GM23248 (cell line): ENCODE measurements around the gene MPV17. TPM values are rescaled to one million over a fixed set of nuclear protein-coding genes. Genes with fewer than 3 reads are reported as not detected.

Source experiments
- DNase-seq: peaks from one replicate; pipeline ENCODE4 v3.0.0-alpha.2; 2015
- H2AFZ ChIP-seq: fragments of 200-600 bp; sonication (generic); 2 replicates; pipeline ENCODE4 v1.6.1; 2016; ENCODE audit warnings: antibody characterized with exemption
- H3F3A ChIP-seq: fragments of 200-600 bp; sonication (generic); 2 replicates; pipeline ENCODE4 v1.6.1; 2016; ENCODE audit warnings: mild to moderate bottlenecking, antibody characterized with exemption, mixed run types; ENCODE audit not compliant: insufficient read depth
- H3K27ac ChIP-seq: fragments of 200-600 bp; sonication (generic); 2 replicates; pipeline ENCODE4 v1.5.1; 2016; ENCODE audit warnings: mild to moderate bottlenecking
- H3K27me3 ChIP-seq: fragments of 200-600 bp; sonication (generic); replicated peaks from 2 replicates; pipeline ENCODE4 v1.6.1; 2016; ENCODE audit warnings: mild to moderate bottlenecking; ENCODE audit not compliant: insufficient read depth
- H3K36me3 ChIP-seq: fragments of 200-600 bp; sonication (generic); 2 replicates; pipeline ENCODE4 v1.6.1; 2016; ENCODE audit warnings: low read depth, mild to moderate bottlenecking
- H3K4me1 ChIP-seq: fragments of 200-600 bp; sonication (generic); 2 replicates; pipeline ENCODE4 v1.6.1; 2016; ENCODE audit warnings: mild to moderate bottlenecking; ENCODE audit not compliant: insufficient read depth
- H3K4me2 ChIP-seq: fragments of 200-600 bp; sonication (generic); one replicate; pipeline ENCODE4 v1.6.1; 2016; ENCODE audit warnings: mild to moderate bottlenecking; ENCODE audit not compliant: unreplicated experiment
- H3K4me3 ChIP-seq: fragments of 200-600 bp; sonication (generic); 2 replicates; pipeline ENCODE4 v1.5.1; 2016; ENCODE audit warnings: mild to moderate bottlenecking
- H3K79me2 ChIP-seq: fragments of 200-600 bp; sonication (generic); 2 replicates; pipeline ENCODE4 v1.6.1; 2016; ENCODE audit warnings: mild to moderate bottlenecking; ENCODE audit not compliant: insufficient read depth
- H3K9ac ChIP-seq: fragments of 200-600 bp; sonication (generic); 2 replicates; pipeline ENCODE4 v1.6.1; 2016; ENCODE audit warnings: mild to moderate bottlenecking
- H3K9me2 ChIP-seq: fragments of 200-600 bp; sonication (generic); 2 replicates; pipeline ENCODE4 v1.6.1; 2016; ENCODE audit warnings: mixed run types, mild to moderate bottlenecking, moderate library complexity; ENCODE audit not compliant: insufficient read depth
- H3K9me3 ChIP-seq: fragments of 200-600 bp; sonication (generic); one replicate; pipeline ENCODE4 v1.6.1; 2017; ENCODE audit warnings: low read depth
- H4K20me1 ChIP-seq: fragments of 200-600 bp; sonication (generic); 2 replicates; pipeline ENCODE4 v1.6.0; 2016; ENCODE audit not compliant: insufficient read depth
- EZH2 ChIP-seq: fragments of 200-600 bp; sonication (generic); IDR thresholded peaks from 2 replicates; pipeline ENCODE4 v1.6.1; 2018; ENCODE audit warnings: antibody characterized with exemption, mild to moderate bottlenecking; ENCODE audit not compliant: insufficient read depth, poor library complexity, severe bottlenecking
- EZH2phosphoT487 ChIP-seq: fragments of 200-600 bp; sonication (generic); IDR thresholded peaks from 2 replicates; pipeline ENCODE4 v1.6.1; 2018; ENCODE audit warnings: antibody characterized with exemption, moderate library complexity, mild to moderate bottlenecking, low read depth; ENCODE audit not compliant: insufficient read depth
- WGBS, 2 experiments: methylation state at CpG; one replicate each; pipeline ENCODE4 v1.1.6; 2015 to 2017; ENCODE audit warnings: low lambda C conversion rate in 2 of 2, low coverage in 1 of 2; ENCODE audit errors: missing lambda C conversion rate in 2 of 2; 5-methylcytosine and 5-hydroxymethylcytosine counted together
- in situ Hi-C: fragments of 300-500 bp; cut with MboI; formaldehyde crosslinking; loops from 2 replicates; pipeline ENCODE4 v1.15.0; 2020
- polyA plus RNA-seq: library from polyadenylated mRNA; unstranded; fragments of >200 nt; fragmentation: Nextera tagmentation; extraction: Ambion mirVana; gene quantifications from 2 replicates; pipeline ENCODE4 v1.2.1, GENCODE V29; 2016
- total RNA-seq: library from RNA; depleted of rRNA; stranded (reverse); fragments of >200 nt; shearing (Covaris generic); gene quantifications from 2 replicates; pipeline ENCODE4 v1.2.3, GENCODE V29; 2014

The MPV17 gene
- total and polyA plus RNA-seq, 2 experiments from 2014 or later: 91.0 to 128 TPM

DNA sequence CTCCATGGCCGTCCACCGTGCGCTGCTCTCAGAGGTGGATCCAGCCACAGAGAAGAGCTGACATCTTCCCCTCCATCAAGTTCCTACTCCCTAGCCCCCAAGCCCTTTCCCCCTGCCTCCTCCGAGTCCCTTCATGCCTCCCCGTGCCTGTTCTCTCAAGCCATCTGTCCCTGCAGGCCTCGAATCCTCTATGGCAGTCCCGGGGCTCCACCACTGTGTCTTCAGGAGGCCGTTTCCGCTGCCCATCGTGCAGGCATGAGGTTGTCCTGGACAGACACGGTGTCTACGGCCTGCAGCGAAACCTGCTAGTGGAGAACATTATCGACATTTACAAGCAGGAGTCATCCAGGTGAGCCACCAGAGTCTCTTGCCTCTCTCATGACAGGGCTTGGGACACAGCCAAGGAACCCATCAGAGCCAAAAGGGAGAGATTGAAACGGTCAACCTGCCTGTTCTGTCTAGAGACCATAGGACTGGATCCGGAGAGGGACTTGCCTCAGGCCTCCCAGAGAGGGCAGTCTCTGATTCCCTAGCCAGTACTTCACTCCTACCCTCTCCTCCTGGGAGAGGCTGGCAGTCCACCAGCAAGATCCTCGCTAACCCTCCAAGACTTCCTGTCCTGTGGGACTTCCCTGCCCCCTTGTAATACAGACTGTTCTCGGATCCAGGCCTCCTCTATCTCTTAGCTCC lies 24.4 kb downstream of the MPV17 start:
- Histone ChIP-seq H3K9ac (no peak overlapping the region), H3K4me3 (no peak overlapping the region), H3K9me3 (no peaks in the 10 kb centered on the region), H3K4me2 (no peak overlapping the region), H3K36me3 (no peaks in the 10 kb centered on the region), H4K20me1 (no peaks in the 10 kb centered on the region), H3K4me1 (peaks cover 3% of the 10 kb centered on the region), H3K27ac (no peak overlapping the region), H3K79me2 (no peaks in the 10 kb centered on the region), H3F3A (peaks cover 8% of the 10 kb centered on the region), H3K27me3 (0 out of 2 replicates have a peak, but pooled peaks cover 3% of the 10 kb centered on the region), H3K9me2 (no peaks in the 10 kb centered on the region), H2AFZ (no peak overlapping the region)
- in situ Hi-C loops: no loop called here
- no peak for TF ChIP-seq EZH2
- TF ChIP-seq EZH2phosphoT487: no peak
- no peak for DNase-seq
- 71 to 78% methylated on average over 16 to 18 of the region's 18 CpGs for WGBS, 2 experiments

DNA sequence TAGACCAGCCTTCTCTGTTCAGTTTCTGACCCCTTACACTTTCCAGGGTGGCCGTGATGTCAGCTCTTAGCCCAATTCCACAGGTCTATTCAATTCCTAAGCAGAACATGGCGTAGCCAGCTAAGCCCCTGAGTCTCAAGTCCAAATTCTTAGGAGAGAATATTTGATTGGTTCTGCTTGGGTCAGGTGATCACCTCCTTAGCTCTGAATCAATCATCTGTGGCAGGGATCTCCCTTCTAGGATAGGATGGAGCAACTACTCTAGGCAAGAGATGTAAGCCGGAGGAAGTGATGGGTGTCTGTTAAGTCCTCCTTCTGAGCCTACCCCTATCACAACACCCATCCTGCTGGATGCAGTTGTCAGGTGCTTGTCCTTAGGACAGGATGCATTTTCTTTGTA lies 25.7 kb downstream of the MPV17 start:
- no peaks in the 10 kb centered on the region for H3K36me3 ChIP-seq
- no peak overlapping the region for H3K9ac ChIP-seq
- no peaks in the 10 kb centered on the region for H3K79me2 ChIP-seq
- peaks cover 22% of the 10 kb centered on the region for H3F3A ChIP-seq
- no peak overlapping the region for H3K27ac ChIP-seq
- no peak for DNase-seq
- no peak overlapping the region for H3K4me2 ChIP-seq
- H4K20me1 ChIP-seq: no peaks in the 10 kb centered on the region
- WGBS, 2 experiments: 52 to 54% methylated on average over 3 of the region's 3 CpGs
- H3K9me3 ChIP-seq: no peaks in the 10 kb centered on the region
- TF ChIP-seq EZH2phosphoT487: no peak
- TF ChIP-seq EZH2: no peak
- in situ Hi-C loops: no loop called here
- peaks cover 13% of the 10 kb centered on the region for H3K4me1 ChIP-seq
- 0 out of 2 replicates have a peak, but pooled peaks cover 3% of the 10 kb centered on the region for H3K27me3 ChIP-seq
- no peaks in the 10 kb centered on the region for H3K9me2 ChIP-seq
- no peak overlapping the region for H2AFZ ChIP-seq
- H3K4me3 ChIP-seq: no peak overlapping the region

DNA sequence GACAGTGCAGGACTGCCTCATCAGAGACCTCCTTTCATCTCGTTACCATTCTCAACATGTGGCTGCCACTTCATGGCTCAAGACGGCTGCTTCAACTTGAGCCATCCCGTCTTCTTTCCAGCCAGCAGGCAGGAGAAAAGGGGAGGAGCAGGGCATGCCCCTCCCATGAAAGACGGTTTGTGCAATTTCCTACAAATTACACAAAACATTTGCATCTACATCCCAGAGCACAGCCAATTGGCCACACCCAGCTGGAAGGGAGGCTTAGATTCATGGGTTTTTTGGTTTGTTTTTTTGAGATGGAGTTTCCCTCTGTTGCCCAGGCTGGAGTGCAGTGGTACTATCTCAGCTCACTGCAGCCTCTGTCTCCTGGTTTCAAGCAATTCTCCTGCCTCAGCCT lies 26.4 kb downstream of the MPV17 start:
- Histone ChIP-seq H3K27ac (no peak overlapping the region), H2AFZ (no peak overlapping the region), H3K9ac (no peak overlapping the region), H3K27me3 (0 out of 2 replicates have a peak, but pooled peaks cover 3% of the 10 kb centered on the region), H3K4me3 (no peak overlapping the region), H4K20me1 (no peaks in the 10 kb centered on the region), H3K4me1 (peaks cover 13% of the 10 kb centered on the region), H3F3A (peaks cover 22% of the 10 kb centered on the region), H3K4me2 (no peak overlapping the region), H3K79me2 (no peaks in the 10 kb centered on the region), H3K9me2 (no peaks in the 10 kb centered on the region), H3K36me3 (no peaks in the 10 kb centered on the region), H3K9me3 (no peaks in the 10 kb centered on the region)
- no peak for TF ChIP-seq EZH2phosphoT487
- no peak for TF ChIP-seq EZH2
- peak; percentile 47 for DNase-seq
- in situ Hi-C loops: no loop called here
- 3 to 5% methylated on average over 4 of the region's 4 CpGs for WGBS, 2 experiments

DNA sequence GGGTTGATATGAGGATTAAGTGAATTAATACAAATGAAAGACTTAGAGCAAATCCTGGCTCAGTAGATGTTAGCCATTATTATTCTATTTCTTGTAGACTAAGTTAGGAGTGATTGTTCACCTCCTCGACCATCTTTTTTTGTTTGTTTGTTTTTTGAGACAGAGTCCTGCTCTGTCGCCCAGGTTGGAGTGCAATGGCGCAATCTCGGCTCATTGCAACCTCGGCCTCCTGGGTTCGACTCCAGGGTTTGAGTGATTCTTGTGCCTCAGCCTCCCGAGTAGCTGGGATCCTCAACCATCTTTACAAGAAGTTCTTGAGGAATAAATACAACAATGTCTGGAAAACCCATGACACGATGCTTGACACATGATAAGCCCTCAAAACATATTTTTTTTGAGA lies 28.0 kb downstream of the MPV17 start:
- WGBS, 2 experiments: 72 to 79% methylated on average over 8 of the region's 8 CpGs
- Histone ChIP-seq H3K9ac (no peak overlapping the region), H3K4me2 (no peak overlapping the region), H3F3A (peaks cover 22% of the 10 kb centered on the region), H3K4me1 (peaks cover 13% of the 10 kb centered on the region), H3K4me3 (no peak overlapping the region), H4K20me1 (no peaks in the 10 kb centered on the region), H3K36me3 (no peaks in the 10 kb centered on the region), H3K27ac (no peak overlapping the region), H3K27me3 (0 out of 2 replicates have a peak, but pooled peaks cover 3% of the 10 kb centered on the region), H2AFZ (no peak overlapping the region), H3K9me3 (no peaks in the 10 kb centered on the region), H3K9me2 (no peaks in the 10 kb centered on the region), H3K79me2 (no peaks in the 10 kb centered on the region)
- no peak for DNase-seq
- TF ChIP-seq EZH2 (no peak), EZH2phosphoT487 (no peak)
- in situ Hi-C loops: no loop called here
